ENCODE data around the gene FRYL.

Gene FRYL

GRCh38 chr4:48661391-48661790, 118.7 kb downstream of the FRYL start:
- TF ChIP-seq CTCF (IDR thresholded peaks at IDR 0.05; ENCODE audit: low read depth, low read length) = no peak
- DNase-seq = no peak
- H3K9me3 ChIP-seq (ENCODE audit: severe bottlenecking) = no peaks in the 10 kb centered on the region
- no peaks in the 10 kb centered on the region for H3K27me3 ChIP-seq (ENCODE audit: insufficient read depth, low read depth, severe bottlenecking)
- no peak overlapping the region for H3K4me3 ChIP-seq (ENCODE audit: low read depth, low read length)
- no peaks in the 10 kb centered on the region for H3K36me3 ChIP-seq
- H3K27ac ChIP-seq = no peak overlapping the region

GRCh38 chr4:48660347-48660746, 119.7 kb downstream of the FRYL start:
- TF ChIP-seq CTCF (IDR thresholded peaks at IDR 0.05; ENCODE audit: low read depth, low read length) = no peak

DNA sequence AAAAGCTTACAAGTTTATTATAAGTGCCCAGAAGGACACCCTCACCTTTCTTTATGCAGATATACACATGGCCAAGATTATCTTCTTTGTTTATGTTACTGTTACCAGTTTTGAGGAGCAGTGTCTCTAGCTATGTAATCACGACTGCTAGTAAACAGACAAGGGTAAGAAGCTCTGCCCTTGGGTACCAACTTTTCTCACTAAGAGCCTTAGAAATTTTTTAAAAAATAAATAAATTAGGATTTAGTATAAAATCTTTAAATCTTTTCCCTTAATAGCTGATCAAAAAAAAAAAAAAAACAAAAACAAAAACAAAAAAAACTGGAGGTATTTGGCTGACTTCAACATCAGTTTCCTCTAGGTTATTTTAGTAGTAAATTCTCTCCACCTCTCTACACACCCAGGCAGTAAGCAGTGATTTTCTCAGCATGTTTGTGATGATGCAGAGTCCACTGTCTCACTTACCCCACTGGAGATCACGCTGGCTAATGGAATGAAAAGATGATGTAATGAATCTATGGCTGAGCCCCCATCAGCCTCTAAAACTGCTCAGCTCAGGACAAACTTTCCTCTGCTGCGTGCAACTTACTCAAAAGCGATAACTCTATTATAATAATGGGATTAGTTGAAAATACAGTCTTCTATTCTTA, 125.9 kb downstream of the FRYL start:
- H3K36me3 ChIP-seq = no peaks in the 10 kb centered on the region
- no peak for DNase-seq
- no peaks in the 10 kb centered on the region for H3K27me3 ChIP-seq (ENCODE audit: insufficient read depth, low read depth, severe bottlenecking)
- H3K4me3 ChIP-seq (ENCODE audit: low read depth, low read length) = no peak overlapping the region
- no peaks in the 10 kb centered on the region for H3K9me3 ChIP-seq (ENCODE audit: severe bottlenecking)
- TF ChIP-seq CTCF (IDR thresholded peaks at IDR 0.05; ENCODE audit: low read depth, low read length) = no peak
- H3K27ac ChIP-seq = no peak overlapping the region

More at GRCh38 chr4:48660347-48660746, 119.7 kb downstream of the FRYL start:
- H3K9me3 ChIP-seq (ENCODE audit: severe bottlenecking) = no peaks in the 10 kb centered on the region
- no peak overlapping the region for H3K27ac ChIP-seq
- no peak overlapping the region for H3K4me3 ChIP-seq (ENCODE audit: low read depth, low read length)
- DNase-seq = no peak
- H3K36me3 ChIP-seq = no peaks in the 10 kb centered on the region
- no peaks in the 10 kb centered on the region for H3K27me3 ChIP-seq (ENCODE audit: insufficient read depth, low read depth, severe bottlenecking)

DNA sequence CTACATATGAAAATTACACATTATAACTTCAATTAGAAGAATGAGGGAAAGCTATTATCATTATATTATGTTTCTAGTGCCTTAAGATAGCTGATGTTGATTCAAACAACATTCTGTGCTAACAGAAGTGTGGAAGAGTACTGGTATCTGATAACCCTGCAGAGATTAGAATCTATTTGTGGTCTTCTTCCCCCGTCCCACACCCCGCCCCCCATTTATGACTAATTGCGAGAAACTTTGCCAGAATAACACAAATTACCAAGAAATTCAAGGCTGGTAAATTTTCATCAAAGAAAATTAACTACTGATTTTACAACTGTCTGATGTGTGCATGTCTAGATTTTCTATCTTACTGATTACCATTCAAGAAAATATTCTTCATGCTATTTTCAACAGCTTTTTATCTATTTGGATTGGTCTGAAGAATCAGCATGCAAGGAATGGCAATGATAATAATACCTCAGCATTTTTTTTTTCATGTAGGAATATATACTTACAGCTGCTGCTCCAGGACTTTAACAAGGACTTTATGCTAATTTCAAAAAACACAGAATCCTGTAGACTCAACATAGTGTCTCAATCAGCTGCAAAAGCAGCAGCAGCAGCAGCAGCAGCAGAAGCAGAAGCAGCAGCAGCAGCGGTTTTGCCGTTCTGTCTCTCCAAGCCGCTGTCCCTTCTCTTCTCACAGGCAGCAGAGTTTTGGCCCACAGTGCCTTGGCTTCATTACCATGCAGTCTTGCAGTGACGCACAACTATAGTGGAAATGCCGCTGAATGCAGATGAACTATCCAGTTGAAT, 126.7 kb downstream of the FRYL start:
- no peak overlapping the region for H3K27ac ChIP-seq
- no peak for TF ChIP-seq CTCF (IDR thresholded peaks at IDR 0.05; ENCODE audit: low read depth, low read length)
- no peaks in the 10 kb centered on the region for H3K9me3 ChIP-seq (ENCODE audit: severe bottlenecking)
- no peak overlapping the region for H3K4me3 ChIP-seq (ENCODE audit: low read depth, low read length)
- no peaks in the 10 kb centered on the region for H3K27me3 ChIP-seq (ENCODE audit: insufficient read depth, low read depth, severe bottlenecking)
- no peaks in the 10 kb centered on the region for H3K36me3 ChIP-seq
- no peak for DNase-seq

- no peak for TF ChIP-seq CTCF (IDR thresholded peaks at IDR 0.05; ENCODE audit: low read depth, low read length)
- H3K27ac ChIP-seq = no peak overlapping the region
- H3K4me3 ChIP-seq (ENCODE audit: low read depth, low read length) = no peak overlapping the region
- H3K9me3 ChIP-seq (ENCODE audit: severe bottlenecking) = no peaks in the 10 kb centered on the region
- DNase-seq = no peak
- no peaks in the 10 kb centered on the region for H3K27me3 ChIP-seq (ENCODE audit: insufficient read depth, low read depth, severe bottlenecking)
- no peaks in the 10 kb centered on the region for H3K36me3 ChIP-seq
These were observed 128.2 kb downstream of the FRYL start for GRCh38 chr4:48651914-48652313.

Data from WERI-Rb-1 (cell line).